Activated naive CD8-positive, alpha-beta T cell treated with anti-CD3 and anti-CD28 coated beads, Interleukin-2, amount 50 U/mL, for 24 hours (primary cell): ENCODE measurements around the gene CACNA1C.
A peak's percentile ranks its signal among the peaks of the same experiment; 100 is the strongest.

Experiments used
- ATAC-seq: fragments of 150-1000 bp; cut with Tn5 transposase; one replicate; pipeline ENCODE4 v1.10.0; 2021
- DNase-seq: peaks from one replicate; pipeline ENCODE4 v3.0.0; 2021
- H3K27ac Mint-ChIP-seq: one replicate; pipeline ENCODE4 v1.8.0; 2021; ENCODE audit warnings: mild to moderate bottlenecking, mixed read lengths
- H3K27me3 Mint-ChIP-seq: one replicate; pipeline ENCODE4 v1.8.0; 2021; ENCODE audit warnings: mixed read lengths
- H3K36me3 Mint-ChIP-seq: one replicate; pipeline ENCODE4 v1.8.0; 2021; ENCODE audit warnings: low read depth, mixed read lengths
- H3K4me1 Mint-ChIP-seq: one replicate; pipeline ENCODE4 v1.8.0; 2021; ENCODE audit warnings: mixed read lengths
- H3K4me3 Mint-ChIP-seq: one replicate; pipeline ENCODE4 v1.8.0; 2021; ENCODE audit warnings: mild to moderate bottlenecking, moderate library complexity, mixed read lengths
- H3K9me3 Mint-ChIP-seq: one replicate; pipeline ENCODE4 v1.8.0; 2021; ENCODE audit warnings: mixed read lengths

The CACNA1C gene

DNA sequence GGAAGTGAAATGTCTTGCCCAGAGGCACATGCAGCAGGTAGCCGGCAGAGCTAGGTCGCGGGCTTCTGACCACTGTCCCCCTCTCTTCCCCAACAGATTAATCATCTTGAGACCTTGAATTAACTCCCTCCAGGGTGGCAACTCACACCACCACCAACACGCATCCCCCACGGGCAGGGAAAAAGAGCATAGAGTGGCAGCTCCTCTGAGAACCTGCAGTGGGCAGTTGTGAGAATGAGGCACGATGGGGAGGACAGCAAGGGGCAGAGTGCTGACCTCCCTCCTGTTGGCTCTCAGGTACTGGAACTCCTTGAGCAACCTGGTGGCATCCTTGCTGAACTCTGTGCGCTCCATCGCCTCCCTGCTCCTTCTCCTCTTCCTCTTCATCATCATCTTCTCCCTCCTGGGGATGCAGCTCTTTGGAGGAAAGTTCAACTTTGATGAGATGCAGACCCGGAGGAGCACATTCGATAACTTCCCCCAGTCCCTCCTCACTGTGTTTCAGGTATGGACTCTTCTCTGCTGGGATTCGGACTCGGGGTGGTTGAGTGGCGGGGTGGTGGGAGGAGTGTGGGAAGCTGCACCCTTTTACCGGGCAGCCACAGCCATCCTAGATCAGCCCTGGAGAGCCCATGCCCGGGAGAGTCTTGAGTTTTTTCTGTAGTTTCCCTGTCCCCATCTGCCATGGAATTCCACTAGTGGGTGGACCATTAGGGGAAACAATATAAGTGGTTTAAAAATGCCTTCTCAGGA lies 528.7 kb downstream of the CACNA1C start:
- H3K4me1 Mint-ChIP-seq, result no peaks in the 10 kb centered on the region
- peaks cover 39% of the 10 kb centered on the region for H3K27me3 Mint-ChIP-seq
- no peak overlapping the region for H3K4me3 Mint-ChIP-seq
- no peak overlapping the region for H3K27ac Mint-ChIP-seq
- ATAC-seq (no peak), DNase-seq (no peak)
- H3K36me3 Mint-ChIP-seq, result no peaks in the 10 kb centered on the region
- H3K9me3 Mint-ChIP-seq, result no peaks in the 10 kb centered on the region

- Mint-ChIP-seq H3K27ac (no peak overlapping the region), H3K36me3 (no peaks in the 10 kb centered on the region), H3K9me3 (no peaks in the 10 kb centered on the region), H3K4me1 (no peaks in the 10 kb centered on the region), H3K4me3 (no peak overlapping the region), H3K27me3 (peaks cover 41% of the 10 kb centered on the region)
- DNase-seq, result no peak
- ATAC-seq, result no peak
These were observed 529.8 kb downstream of the CACNA1C start for GRCh38 chr12:2582631-2583030.

DNA sequence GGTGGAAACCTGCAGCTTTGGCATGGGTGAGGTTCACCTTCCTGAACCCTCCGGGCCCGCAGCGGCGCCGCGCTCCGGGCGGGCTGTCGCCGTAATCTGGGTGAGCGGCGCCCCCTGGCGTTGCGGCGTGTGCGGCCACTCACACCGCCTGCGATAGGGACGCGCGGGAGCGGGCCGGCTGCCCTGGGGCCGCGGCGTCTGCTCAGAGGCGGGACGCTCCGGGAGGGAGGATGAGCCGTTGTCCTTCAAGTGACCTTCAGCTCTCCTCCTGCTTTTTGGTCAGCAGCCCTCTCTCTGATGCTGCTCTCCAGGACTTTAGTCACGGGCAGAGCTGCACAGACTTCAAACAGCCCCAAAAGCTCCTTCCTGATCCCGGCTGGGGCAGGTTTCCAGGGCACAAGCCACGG lies 530.3 kb downstream of the CACNA1C start:
- peak; percentile 70 for ATAC-seq
- peak; percentile 74 for DNase-seq
- no peak overlapping the region for H3K4me3 Mint-ChIP-seq

DNA sequence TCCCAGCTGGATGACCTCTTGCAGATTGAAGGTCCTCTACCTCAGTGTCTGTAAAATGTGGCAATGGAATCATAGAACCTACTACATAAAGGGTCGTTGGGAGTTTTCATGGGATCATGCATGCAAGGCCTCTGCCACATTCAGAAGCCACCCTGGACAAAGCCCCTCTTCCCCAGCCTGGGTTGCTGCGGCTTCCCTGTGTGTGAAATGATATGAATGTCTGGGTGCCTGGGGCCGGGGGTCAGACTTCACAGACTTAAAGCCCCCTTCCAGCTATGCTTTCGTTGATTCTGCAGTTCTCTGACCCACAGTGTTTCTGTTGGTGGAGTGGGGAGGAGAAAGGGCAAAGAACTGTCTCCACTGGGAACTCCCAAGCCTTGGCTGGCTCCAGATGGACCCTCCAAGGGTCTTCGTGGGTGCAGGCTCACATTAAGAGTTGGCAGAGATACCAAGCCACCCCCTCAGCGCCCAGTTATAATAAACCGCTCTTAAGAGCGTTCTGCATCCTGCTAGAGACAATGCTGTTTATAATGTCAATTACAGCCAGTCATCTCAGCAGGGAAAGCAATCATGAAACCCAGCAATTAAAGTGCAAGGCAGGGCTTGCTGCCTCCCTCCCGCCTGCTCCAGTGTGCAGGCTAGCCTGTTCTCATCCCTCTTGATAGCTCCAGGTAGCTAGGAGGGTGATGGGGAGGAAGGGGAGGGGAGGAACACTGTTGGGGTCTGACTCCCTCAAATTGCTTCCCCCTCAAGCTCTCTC lies 531.0 kb downstream of the CACNA1C start:
- Mint-ChIP-seq H3K27ac (no peak overlapping the region), H3K27me3 (peaks cover 47% of the 10 kb centered on the region)
- no peak for ATAC-seq

More for the DNA sequence above, 530.3 kb downstream of the CACNA1C start:
- Mint-ChIP-seq H3K4me1 (no peaks in the 10 kb centered on the region), H3K27ac (no peak overlapping the region), H3K9me3 (no peaks in the 10 kb centered on the region), H3K27me3 (peaks cover 45% of the 10 kb centered on the region), H3K36me3 (no peaks in the 10 kb centered on the region)

GRCh38 chr12:2586156-2587038 lies 533.6 kb downstream of the CACNA1C start:
- ATAC-seq (no peak), DNase-seq (no peak)
- Mint-ChIP-seq H3K27ac (no peak overlapping the region), H3K4me1 (no peaks in the 10 kb centered on the region), H3K27me3 (peaks cover 49% of the 10 kb centered on the region), H3K36me3 (no peaks in the 10 kb centered on the region), H3K9me3 (no peaks in the 10 kb centered on the region), H3K4me3 (no peak overlapping the region)

More for the DNA sequence above, 531.0 kb downstream of the CACNA1C start:
- Mint-ChIP-seq H3K4me1 (no peaks in the 10 kb centered on the region), H3K9me3 (no peaks in the 10 kb centered on the region), H3K4me3 (no peak overlapping the region), H3K36me3 (no peaks in the 10 kb centered on the region)
- no peak for DNase-seq

GRCh38 chr12:2588345-2588744 lies 535.6 kb downstream of the CACNA1C start:
- H3K27me3 Mint-ChIP-seq, result peaks cover 38% of the 10 kb centered on the region
- no peaks in the 10 kb centered on the region for H3K4me1 Mint-ChIP-seq
- DNase-seq, result no peak
- no peak overlapping the region for H3K27ac Mint-ChIP-seq
- no peaks in the 10 kb centered on the region for H3K9me3 Mint-ChIP-seq
- H3K36me3 Mint-ChIP-seq, result no peaks in the 10 kb centered on the region
- ATAC-seq, result no peak
- H3K4me3 Mint-ChIP-seq, result no peak overlapping the region

- H3K36me3 Mint-ChIP-seq, result no peaks in the 10 kb centered on the region
- ATAC-seq (no peak), DNase-seq (no peak)
- H3K27me3 Mint-ChIP-seq, result peaks cover 29% of the 10 kb centered on the region
- H3K4me1 Mint-ChIP-seq, result no peaks in the 10 kb centered on the region
- no peak overlapping the region for H3K27ac Mint-ChIP-seq
- peaks cover 8% of the 10 kb centered on the region for H3K9me3 Mint-ChIP-seq
- no peak overlapping the region for H3K4me3 Mint-ChIP-seq
These were observed 536.6 kb downstream of the CACNA1C start for GRCh38 chr12:2589381-2589780.

GRCh38 chr12:2593045-2593444 lies 540.3 kb downstream of the CACNA1C start:
- no peaks in the 10 kb centered on the region for H3K4me1 Mint-ChIP-seq
- no peak overlapping the region for H3K4me3 Mint-ChIP-seq
- peaks cover 8% of the 10 kb centered on the region for H3K9me3 Mint-ChIP-seq
- no peak overlapping the region for H3K27ac Mint-ChIP-seq
- no peaks in the 10 kb centered on the region for H3K36me3 Mint-ChIP-seq
- DNase-seq, result no peak
- peaks cover 11% of the 10 kb centered on the region for H3K27me3 Mint-ChIP-seq
- no peak for ATAC-seq

DNA sequence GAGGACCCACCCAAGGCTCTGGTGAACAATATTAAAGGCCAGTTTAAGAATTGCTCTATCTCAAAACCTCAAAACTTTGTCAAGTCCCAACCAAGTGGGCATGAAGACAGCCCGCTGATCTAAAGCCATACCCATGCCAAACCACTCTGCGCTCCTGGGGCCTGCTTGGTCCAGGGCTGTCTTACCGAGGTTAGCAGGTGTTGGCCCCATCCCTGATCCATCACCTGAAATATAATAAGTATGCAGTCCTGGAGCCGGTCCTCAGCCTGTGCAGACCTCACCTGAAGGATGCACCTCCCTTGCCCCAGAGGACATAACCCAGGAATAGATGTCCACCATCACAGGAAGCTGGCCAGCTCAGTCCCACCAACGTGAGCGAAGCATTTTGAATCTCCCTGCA lies 543.7 kb downstream of the CACNA1C start:
- H3K9me3 Mint-ChIP-seq, result peaks cover 8% of the 10 kb centered on the region
- ATAC-seq, result no peak

DNA sequence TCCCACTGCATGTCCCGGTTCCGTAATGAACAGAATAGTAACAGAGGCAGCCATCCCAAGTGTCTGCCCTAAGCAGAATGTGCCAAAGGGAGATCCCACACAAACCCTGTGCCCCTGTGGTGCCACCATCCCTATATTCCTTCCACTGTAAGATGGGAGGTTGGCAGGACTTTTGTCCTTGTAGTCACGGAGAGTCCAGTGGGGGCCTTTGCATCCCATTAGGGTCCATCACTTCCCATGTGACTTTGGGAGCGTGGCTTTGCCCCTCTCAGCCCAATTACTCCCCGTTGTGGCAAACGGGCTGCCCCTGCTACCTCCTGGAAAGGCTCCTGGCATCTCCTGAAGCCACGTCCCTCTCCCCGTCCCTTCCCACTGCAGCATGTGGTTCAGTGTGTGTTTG lies 552.5 kb downstream of the CACNA1C start:
- DNase-seq (no peak), ATAC-seq (no peak)
- Mint-ChIP-seq H3K36me3 (no peaks in the 10 kb centered on the region), H3K9me3 (no peaks in the 10 kb centered on the region), H3K27me3 (peaks cover 7% of the 10 kb centered on the region), H3K27ac (no peak overlapping the region), H3K4me1 (peaks cover 3% of the 10 kb centered on the region), H3K4me3 (no peak overlapping the region)

More for the DNA sequence above, 543.7 kb downstream of the CACNA1C start:
- Mint-ChIP-seq H3K27ac (no peak overlapping the region), H3K27me3 (no peaks in the 10 kb centered on the region), H3K4me3 (no peak overlapping the region), H3K4me1 (no peaks in the 10 kb centered on the region), H3K36me3 (no peaks in the 10 kb centered on the region)
- DNase-seq, result no peak

GRCh38 chr12:2606186-2606910 lies 553.6 kb downstream of the CACNA1C start:
- Mint-ChIP-seq H3K4me1 (peaks cover 3% of the 10 kb centered on the region), H3K4me3 (no peak overlapping the region), H3K36me3 (no peaks in the 10 kb centered on the region), H3K27ac (no peak overlapping the region), H3K27me3 (peaks cover 7% of the 10 kb centered on the region), H3K9me3 (no peaks in the 10 kb centered on the region)
- DNase-seq (no peak), ATAC-seq (no peak)

DNA sequence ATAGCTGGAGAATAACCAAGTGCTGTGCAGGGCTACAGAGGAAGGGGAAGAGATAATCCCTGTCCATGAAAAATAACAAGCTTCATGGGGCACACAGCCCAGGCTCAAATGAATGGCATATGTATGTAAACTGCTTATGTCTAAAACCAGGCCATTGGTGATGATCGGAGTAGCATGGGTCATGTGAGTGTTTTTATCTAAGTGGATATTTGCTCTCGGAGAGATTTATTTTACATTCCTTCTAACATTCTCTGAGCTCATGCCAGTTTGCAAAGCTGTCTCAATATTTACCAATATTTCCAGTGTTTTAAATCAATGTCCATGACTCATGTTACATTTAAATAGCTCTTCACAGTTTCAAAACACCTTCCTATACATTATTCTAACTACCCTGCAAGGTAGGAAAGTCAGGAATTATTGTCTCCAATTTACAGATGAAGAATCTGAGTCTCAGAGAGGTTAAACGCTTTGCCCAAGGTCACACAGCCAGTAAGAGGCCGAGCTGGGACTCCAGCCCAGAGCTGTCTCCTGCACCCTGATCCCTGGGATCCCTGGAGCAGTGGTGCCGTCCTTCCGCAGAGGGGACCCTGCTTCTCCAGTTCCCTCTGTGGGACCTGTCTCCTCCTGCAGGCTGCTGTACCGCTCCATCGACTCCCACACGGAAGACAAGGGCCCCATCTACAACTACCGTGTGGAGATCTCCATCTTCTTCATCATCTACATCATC lies 555.3 kb downstream of the CACNA1C start:
- Mint-ChIP-seq H3K9me3 (no peaks in the 10 kb centered on the region), H3K27me3 (peaks cover 11% of the 10 kb centered on the region), H3K4me1 (peaks cover 6% of the 10 kb centered on the region), H3K36me3 (no peaks in the 10 kb centered on the region), H3K4me3 (no peak overlapping the region), H3K27ac (no peak overlapping the region)
- ATAC-seq (no peak), DNase-seq (no peak)

- Mint-ChIP-seq H3K4me3 (no peak overlapping the region), H3K9me3 (no peaks in the 10 kb centered on the region), H3K27ac (no peak overlapping the region), H3K36me3 (no peaks in the 10 kb centered on the region), H3K27me3 (peaks cover 11% of the 10 kb centered on the region), H3K4me1 (peaks cover 11% of the 10 kb centered on the region)
- ATAC-seq (no peak), DNase-seq (no peak)
These were observed 555.8 kb downstream of the CACNA1C start for GRCh38 chr12:2608608-2608945.
